ENCODE measurements around the gene SETD2.

Gene SETD2

GRCh38 chr3:46998121-46998851 lies 165.6 kb downstream of the SETD2 start:
- DNase-seq (ENCODE audit: low spot score) = peak; percentile 79

- no peak for DNase-seq (ENCODE audit: low spot score)
Observed at GRCh38 chr3:46997453-46998091, 166.3 kb downstream of the SETD2 start.

- no peak for DNase-seq (ENCODE audit: low spot score)
Observed at GRCh38 chr3:46996689-46997452, 167.0 kb downstream of the SETD2 start.

GRCh38 chr3:46995901-46996562 lies 167.9 kb downstream of the SETD2 start:
- DNase-seq (ENCODE audit: low spot score) = no peak

GRCh38 chr3:46994801-46995731 lies 168.8 kb downstream of the SETD2 start:
- DNase-seq (ENCODE audit: low spot score) = no peak

GRCh38 chr3:46993986-46994385 lies 169.9 kb downstream of the SETD2 start:
- no peak for DNase-seq (ENCODE audit: low spot score)

- no peak for DNase-seq (ENCODE audit: low spot score)
Observed at GRCh38 chr3:46993292-46993691, 170.6 kb downstream of the SETD2 start.

GRCh38 chr3:46992231-46992630 lies 171.7 kb downstream of the SETD2 start:
- DNase-seq (ENCODE audit: low spot score) = no peak

GRCh38 chr3:46991406-46992165 lies 172.3 kb downstream of the SETD2 start:
- DNase-seq (ENCODE audit: low spot score) = no peak

- peak; percentile 43 for DNase-seq (ENCODE audit: low spot score)
Observed at GRCh38 chr3:46990573-46991374, 173.1 kb downstream of the SETD2 start.

- DNase-seq (ENCODE audit: low spot score) = no peak
Observed at GRCh38 chr3:46989146-46989810, 174.6 kb downstream of the SETD2 start.

GRCh38 chr3:46988616-46989015 lies 175.3 kb downstream of the SETD2 start:
- no peak for DNase-seq (ENCODE audit: low spot score)

GRCh38 chr3:46987743-46988401 lies 176.0 kb downstream of the SETD2 start:
- DNase-seq (ENCODE audit: low spot score) = peak; percentile 88

GRCh38 chr3:46987319-46987742 lies 176.6 kb downstream of the SETD2 start:
- no peak for DNase-seq (ENCODE audit: low spot score)

GRCh38 chr3:46986782-46987310 lies 177.1 kb downstream of the SETD2 start:
- no peak for DNase-seq (ENCODE audit: low spot score)

GRCh38 chr3:46986055-46986730 lies 177.7 kb downstream of the SETD2 start:
- DNase-seq (ENCODE audit: low spot score) = no peak

- DNase-seq (ENCODE audit: low spot score) = no peak
Observed at GRCh38 chr3:46985588-46985987, 178.3 kb downstream of the SETD2 start.

Data from germinal center (tissue), 1 donor.